ENCODE results near the gene ANGPTL8. TPM values are rescaled to one million over a fixed set of nuclear protein-coding genes. Genes with fewer than 3 reads are reported as not detected.

Gene ANGPTL8
- total and polyA plus RNA-seq, 2 of the 13 experiments (the other 11 are each of a cell fraction or from before 2014, with no cell fraction given) = 27.3 to 243 TPM

GRCh38 chr19:11247391-11247790, 8.0 kb downstream of the ANGPTL8 start:
- Histone ChIP-seq H3K27ac (ENCODE audit: extremely low read length, insufficient read depth, low read length) (no peak overlapping the region), H3K4me3 (replicated peaks in 1 of 3; ENCODE audit: insufficient read depth in 1 of 3, low read depth in 2 of 3, low read length in 3 of 3) (no peak overlapping the region), H3K4me2 (ENCODE audit: low read depth, low read length) (no peak overlapping the region), H3K9ac (ENCODE audit: insufficient read depth, low read depth, low read length) (no peak overlapping the region), H3K27me3 (ENCODE audit: control insufficient read depth in 1 of 2, insufficient read depth in 2 of 2, low read length in 2 of 2) (no peaks in the 10 kb centered on the region), H3K9me3 (ENCODE audit: low read length) (no peaks in the 10 kb centered on the region), H4K20me1 (ENCODE audit: insufficient read depth, low read length) (no peaks in the 10 kb centered on the region), H2AFZ (ENCODE audit: low read length) (no peak overlapping the region), H3K79me2 (ENCODE audit: insufficient read depth, low read length) (no peaks in the 10 kb centered on the region), H3K36me3 (replicated peaks in 1 of 2; ENCODE audit: control insufficient read depth in 1 of 2, insufficient read depth in 2 of 2, low read length in 2 of 2) (peaks cover 8 to 24% of the 10 kb centered on the region in 2 experiments; a peak in 4 of 5 replicates), H3K4me1 (ENCODE audit: insufficient read depth, low read length) (peaks cover 14% of the 10 kb centered on the region)
- POLR2A ChIA-PET = no interaction called here
- CTCF ChIA-PET (ENCODE audit: low intra/inter-chr PET ratio, low total read pairs) = no interaction called here
- TF ChIP-seq RBFOX2 (IDR thresholded peaks at IDR 0.05; ENCODE audit: low read depth, low read length) (no peak), MBNL3 (CRISPR knock-in tag; conservative IDR thresholded peaks at IDR 0.05) (no peak), HNF4A (CRISPR knock-in tag; IDR thresholded peaks at IDR 0.05) (no peak), PHF21A (CRISPR knock-in tag; IDR thresholded peaks at IDR 0.05) (no peak), STAT5B (CRISPR knock-in tag; IDR thresholded peaks at IDR 0.05) (no peak), ZBTB14 (CRISPR knock-in tag; IDR thresholded peaks at IDR 0.05) (no peak), ZNF879 (CRISPR knock-in tag; IDR thresholded peaks at IDR 0.05) (no peak), KMT2A (CRISPR knock-in tag; IDR thresholded peaks at IDR 0.05) (no peak), CCDC6 (CRISPR knock-in tag; IDR thresholded peaks at IDR 0.05) (no peak), STAT6 (CRISPR knock-in tag; IDR thresholded peaks at IDR 0.05; ENCODE audit: borderline replicate concordance) (no peak), SKIL (CRISPR knock-in tag; IDR thresholded peaks at IDR 0.05; ENCODE audit: borderline replicate concordance) (no peak), ZNF136 (CRISPR knock-in tag; IDR thresholded peaks at IDR 0.05; ENCODE audit: low read depth) (no peak), ARNT (IDR thresholded peaks at IDR 0.05) (no peak), NFE2L2 (IDR thresholded peaks at IDR 0.05; ENCODE audit: low read length) (no peak), PTBP1 (IDR thresholded peaks at IDR 0.05; ENCODE audit: low read depth, low read length, poor library complexity, severe bottlenecking) (no peak), ZNF556 (CRISPR knock-in tag; IDR thresholded peaks at IDR 0.05; ENCODE audit: borderline replicate concordance) (no peak), THYN1 (CRISPR knock-in tag; IDR thresholded peaks at IDR 0.05; ENCODE audit: borderline replicate concordance, low read depth) (no peak), GMEB2 (CRISPR knock-in tag; IDR thresholded peaks at IDR 0.05; ENCODE audit: low read depth) (no peak)
- in situ Hi-C loops (cut with HindIII; ENCODE audit: extremely low pct_ligation_motif_present, low pct_unique_long_range_greater_than_20kb) (no loop called here), intact Hi-C loops (cut with micrococcal nuclease; ENCODE audit: unreplicated experiment) (no loop called here)
- FAIRE-seq = no peak
- ATAC-seq = no peak
- BruUV-seq (replicated peaks) = no TSS peak
- WGBS (ENCODE audit: low lambda C conversion rate) = 97% methylated on average over 5 of the region's 10 CpGs
- no peak for DNase-seq (ENCODE audit: low spot score)

All from HepG2 (cell line).